Epithelial cell of proximal tubule (primary cell): ENCODE data around the gene AMZ1. TPM values are rescaled to one million over a fixed set of nuclear protein-coding genes. Genes with fewer than 3 reads are reported as not detected.
A peak's percentile ranks its signal among the peaks of the same experiment; 100 is the strongest.

ENCODE experiments used
- DNase-seq: peaks from one replicate; pipeline ENCODE4 v3.0.0-alpha.2; 2011; ENCODE audit warnings: low read depth
- H3K4me3 ChIP-seq: 2 replicates; pipeline ENCODE4 v1.5.1; 2011; ENCODE audit warnings: low read depth, mild to moderate bottlenecking, low read length
- CTCF ChIP-seq: conservative IDR thresholded peaks from 2 replicates; pipeline ENCODE4 v1.5.1; 2012; ENCODE audit warnings: low read depth, mild to moderate bottlenecking, low read length
- total RNA-seq: library from RNA; depleted of rRNA; stranded (reverse); fragments of >200 nt; gene quantifications from 2 replicates; pipeline ENCODE4 v1.2.3, GENCODE V29; 2015

AMZ1 gene
- total RNA-seq, 1 donor from 2014 or later = 0.29 TPM

GRCh38 chr7:2658941-2659340 is 29.1 kb upstream of the AMZ1 start:
- no peak overlapping the region for H3K4me3 ChIP-seq
- TF ChIP-seq CTCF = no peak
- DNase-seq = no peak

GRCh38 chr7:2659556-2660358 is 28.2 kb upstream of the AMZ1 start:
- no peak overlapping the region for H3K4me3 ChIP-seq
- no peak for DNase-seq
- TF ChIP-seq CTCF = no peak

GRCh38 chr7:2660359-2661095 is 27.5 kb upstream of the AMZ1 start:
- peak; percentile 57 for TF ChIP-seq CTCF
- no peak for DNase-seq
- no peak overlapping the region for H3K4me3 ChIP-seq

- no peak for TF ChIP-seq CTCF
- no peak for DNase-seq
- H3K4me3 ChIP-seq = no peak overlapping the region
Measured at GRCh38 chr7:2661096-2661449, 26.9 kb upstream of the AMZ1 start.

GRCh38 chr7:2661602-2662272 is 26.3 kb upstream of the AMZ1 start:
- TF ChIP-seq CTCF = peak; percentile 16
- DNase-seq = no peak
- no peak overlapping the region for H3K4me3 ChIP-seq

GRCh38 chr7:2662273-2663120 is 25.5 kb upstream of the AMZ1 start:
- H3K4me3 ChIP-seq = no peak overlapping the region
- no peak for TF ChIP-seq CTCF
- no peak for DNase-seq
